NCI-H510A treated with DMSO at 0.1 percent for 48 hours (cell line): ENCODE results near the gene POLL.
"Not testable (repeated sequence)": the region's sequence is repeated elsewhere in the genome, so short reads cannot be mapped to it uniquely, and the experiment has no call there.

Source experiments
- DNase-seq: peaks from one replicate; lab custom pipeline; 2025; lab: John Stamatoyannopoulos, UW

Gene POLL

DNA sequence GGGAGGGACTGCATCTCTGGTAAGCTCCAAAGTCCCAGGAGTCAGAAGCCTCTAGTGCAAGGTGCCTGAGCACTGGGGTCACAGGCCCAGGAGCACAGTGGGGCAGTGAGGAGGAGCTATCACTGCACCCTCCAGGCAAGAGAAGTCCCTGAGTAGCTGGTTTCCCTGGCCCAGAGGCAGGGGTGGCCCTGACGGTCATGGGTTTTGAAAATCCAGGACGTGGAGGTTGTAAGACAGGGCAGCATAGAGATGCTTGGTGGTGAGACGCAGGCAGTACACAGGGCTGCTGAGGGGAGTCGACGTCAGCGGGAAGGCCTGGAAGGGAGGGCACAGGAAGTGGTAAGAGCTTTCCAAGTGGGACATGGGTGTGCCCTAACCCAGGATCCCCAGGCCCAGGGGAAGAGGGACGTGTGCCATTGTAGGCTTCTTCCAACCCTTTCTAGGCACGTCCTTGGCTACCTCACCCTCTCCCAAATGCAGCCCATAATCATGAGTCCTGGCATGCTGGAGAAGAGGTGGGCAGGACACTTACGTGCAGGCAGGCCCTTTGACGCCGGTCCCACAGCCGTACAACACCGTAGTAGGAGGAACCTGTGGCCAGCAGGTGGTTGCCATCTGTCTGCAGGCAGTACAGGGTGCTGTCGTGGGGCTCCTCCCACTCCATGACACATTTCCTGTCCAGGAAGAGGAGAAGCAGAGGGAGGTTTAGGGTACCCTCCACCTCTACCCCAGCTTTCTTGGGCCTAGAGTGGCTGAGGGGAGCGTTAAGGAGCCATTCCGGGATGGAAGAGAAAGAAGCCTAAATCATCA is 23.2 kb upstream of the POLL start:
- no peak for DNase-seq

DNA sequence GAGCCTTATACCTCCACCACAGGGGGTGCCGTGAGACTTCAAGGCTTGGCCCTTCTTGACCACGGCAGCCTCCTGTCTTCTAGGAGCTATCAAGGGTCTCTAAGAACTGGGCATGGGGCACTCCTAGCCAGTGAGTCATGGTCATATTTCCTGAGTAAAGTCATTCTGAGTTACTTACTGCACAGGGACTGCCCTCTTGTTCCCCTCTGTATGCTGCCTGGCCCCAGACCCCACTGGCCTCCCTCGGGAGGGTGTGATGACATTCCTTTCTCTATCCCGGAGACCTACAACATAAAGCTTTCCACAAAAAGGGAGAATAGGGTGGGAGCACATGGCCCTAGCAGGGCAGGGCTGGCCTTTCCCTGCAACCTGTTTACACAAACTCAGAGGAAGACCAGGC is 21.4 kb upstream of the POLL start:
- DNase-seq: no peak

- DNase-seq: no peak
Measured at GRCh38 chr10:101607124-101607523, 19.1 kb upstream of the POLL start.

- DNase-seq: peak; percentile 60
Measured at GRCh38 chr10:101602761-101603398, 14.8 kb upstream of the POLL start.

- DNase-seq: peak; percentile 93
Measured at GRCh38 chr10:101601541-101601940, 13.5 kb upstream of the POLL start.

GRCh38 chr10:101597091-101597900 is 9.2 kb upstream of the POLL start:
- no peak for DNase-seq

GRCh38 chr10:101595591-101596433 is 7.8 kb upstream of the POLL start:
- peak; percentile 61 for DNase-seq

- not testable (repeated sequence) for DNase-seq
Measured at GRCh38 chr10:101593331-101593730, 5.3 kb upstream of the POLL start.

DNA sequence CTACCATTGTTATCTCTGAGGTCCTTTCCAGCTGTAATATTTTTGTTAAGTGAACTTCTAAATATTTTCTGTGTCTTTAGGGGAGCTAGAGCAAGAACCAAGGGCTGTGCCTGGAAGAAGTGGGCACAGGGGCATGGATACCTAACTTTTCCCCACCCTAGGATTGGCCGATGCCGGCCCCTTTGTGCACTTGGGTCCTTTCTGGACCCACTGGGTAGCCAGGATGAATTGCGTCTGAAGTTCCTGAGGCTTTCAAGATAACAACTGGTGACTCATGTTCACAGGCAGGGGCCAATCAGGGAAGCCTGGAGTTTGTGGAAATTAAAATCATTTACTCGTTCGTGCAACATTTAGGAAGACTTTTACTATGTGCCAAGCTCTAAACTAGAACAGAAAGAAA is 822 bp upstream of the POLL start:
- no peak for DNase-seq

DNA sequence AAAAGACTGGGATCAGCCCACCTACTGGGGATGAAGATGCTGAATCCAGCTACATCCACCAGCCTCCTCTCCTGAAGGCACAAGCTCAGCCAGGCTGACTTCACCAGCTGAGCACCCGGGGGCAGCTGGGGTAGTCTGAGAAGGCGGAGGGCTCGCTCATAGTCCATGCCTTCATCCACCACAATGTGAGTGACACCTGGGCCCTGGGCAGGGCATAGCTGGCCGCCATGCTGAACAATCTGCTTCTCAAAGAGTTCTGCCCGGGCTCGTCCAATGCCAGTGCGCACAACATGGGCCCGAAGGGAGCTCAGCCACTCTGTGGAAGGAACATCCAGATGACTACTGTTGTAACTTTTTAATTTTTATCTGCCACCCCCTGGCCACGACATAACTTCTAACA is 2.2 kb downstream of the POLL start:
- no peak for DNase-seq

- DNase-seq: no peak
Measured at GRCh38 chr10:101580486-101581399, 7.3 kb downstream of the POLL start.

DNA sequence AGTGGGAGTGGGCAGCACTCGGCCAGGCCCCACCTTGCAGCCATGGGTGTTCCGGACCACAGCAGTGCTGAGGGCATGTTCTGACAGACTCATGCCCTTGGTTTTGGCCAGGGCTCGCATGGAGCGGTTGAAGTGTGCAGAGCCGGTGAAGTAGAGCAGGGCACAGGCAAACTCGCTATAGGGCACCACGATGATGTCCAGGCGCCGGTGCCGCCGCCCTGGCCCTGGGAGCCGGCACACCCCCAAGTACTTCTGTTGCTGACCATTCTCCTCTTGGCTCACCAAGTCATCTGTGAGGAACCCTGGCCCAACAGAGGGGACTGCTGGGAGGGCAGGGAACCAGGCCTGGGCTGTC is 8.6 kb downstream of the POLL start:
- no peak for DNase-seq

DNA sequence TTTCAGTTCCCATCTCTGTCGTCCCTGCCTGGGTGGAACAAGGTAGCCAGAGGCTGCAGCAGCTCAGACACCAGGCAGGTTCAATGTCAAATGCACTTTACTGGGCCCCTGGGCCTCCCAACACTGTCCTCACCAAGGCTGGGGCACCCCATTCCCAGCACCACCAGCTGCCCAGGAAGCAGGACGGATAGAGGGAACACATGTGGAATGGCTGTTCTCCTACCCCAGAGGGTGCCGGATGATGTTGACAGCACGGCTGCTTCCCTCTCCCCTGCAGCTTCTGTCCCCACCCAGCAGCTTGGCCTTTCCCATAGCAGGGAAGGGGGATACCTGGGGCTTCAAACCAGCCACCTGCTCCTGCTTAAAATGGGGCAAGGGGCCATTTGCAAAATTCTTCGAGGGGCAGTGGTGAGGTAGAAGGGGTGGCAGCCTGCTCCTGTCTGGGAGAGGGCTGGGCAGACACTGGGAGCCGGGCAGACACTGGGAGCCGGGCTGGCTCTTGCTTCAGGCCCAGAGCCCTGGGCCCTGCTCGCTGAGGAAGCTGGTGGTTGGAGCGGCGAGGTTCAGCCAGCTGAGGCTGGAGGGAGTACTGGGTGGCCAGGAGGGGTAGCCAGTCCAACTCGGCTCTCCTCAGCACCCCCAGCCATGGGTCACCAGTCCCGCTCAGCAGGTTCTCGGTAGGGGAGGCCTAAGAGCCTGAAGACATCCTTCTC is 9.1 kb downstream of the POLL start:
- no peak for DNase-seq

- DNase-seq: no peak
Measured at GRCh38 chr10:101578192-101578591, 9.9 kb downstream of the POLL start.

- no peak for DNase-seq
Measured at GRCh38 chr10:101577121-101577871, 10.8 kb downstream of the POLL start.

DNA sequence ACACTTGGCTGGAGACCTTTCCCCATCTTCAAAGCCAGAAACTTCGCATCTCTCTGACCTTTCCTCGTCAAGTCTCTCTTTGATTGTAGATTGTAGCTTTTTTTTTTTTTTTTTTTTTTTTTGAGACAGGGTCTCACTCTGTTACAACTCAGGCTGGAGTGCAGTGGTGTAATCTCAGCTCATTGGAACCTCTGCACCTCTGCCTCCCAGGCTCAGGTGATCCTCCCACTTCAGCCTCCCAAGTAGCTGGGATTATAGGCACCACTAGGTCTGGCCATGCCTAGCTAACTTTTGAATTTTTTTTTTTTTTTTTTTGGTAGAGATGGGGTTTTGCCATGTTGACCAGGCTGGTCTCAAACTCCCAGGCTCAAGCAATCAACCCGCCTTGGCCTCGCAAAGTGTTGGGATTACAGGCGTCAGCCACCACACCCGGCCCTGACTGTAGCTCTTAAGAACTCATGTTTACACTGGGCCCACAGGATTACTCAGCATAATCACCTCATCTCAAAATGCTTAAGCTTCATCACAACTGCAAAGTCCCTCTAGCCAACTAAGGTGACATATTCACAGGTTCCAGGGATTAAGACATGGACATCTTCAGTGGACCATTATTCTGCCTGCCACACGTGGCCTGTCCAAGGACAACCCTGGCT is 11.7 kb downstream of the POLL start:
- DNase-seq: no peak

- no peak for DNase-seq
Measured at GRCh38 chr10:101575580-101576210, 12.4 kb downstream of the POLL start.

DNA sequence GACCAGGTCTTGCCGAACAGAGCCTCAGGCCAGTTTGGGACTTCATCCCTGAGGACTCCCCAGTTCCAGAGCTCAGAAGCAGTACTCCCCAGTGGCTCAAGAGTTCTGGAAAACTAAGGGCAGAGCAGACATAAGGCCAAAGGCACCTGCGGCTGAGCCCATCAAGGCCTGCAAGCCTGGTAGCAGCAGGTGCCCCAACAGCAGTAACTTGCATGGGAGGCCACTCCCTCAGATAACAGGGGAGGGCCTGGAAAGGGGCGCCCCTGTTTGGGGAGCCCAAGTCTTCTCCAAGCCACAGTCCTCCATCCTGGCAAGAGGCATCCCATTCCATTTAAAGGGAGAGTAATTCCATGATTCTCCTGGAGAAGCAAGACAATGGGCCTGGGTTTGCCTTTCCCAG is 13.0 kb downstream of the POLL start:
- DNase-seq: no peak
